Muscle of arm (tissue), 14 donors: ENCODE data around the gene RNF227. TPM values are rescaled to one million over a fixed set of nuclear protein-coding genes. Genes with fewer than 3 reads are reported as not detected.
"Not testable (repeated sequence)": the region's sequence is repeated elsewhere in the genome, so short reads cannot be mapped to it uniquely, and the experiment has no call there.

Source experiments
- DNase-seq: peaks from one replicate; pipeline ENCODE4 v3.0.0-alpha.2; 2013
- long read RNA-seq, 11 donors: transcript quantifications; one replicate each; lab custom pipeline, GENCODE V29; 2026
- polyA plus RNA-seq, 12 donors: library from polyadenylated mRNA; unstranded; fragments of 120-200 nt; gene quantifications; one replicate each; pipeline ENCODE4 v1.2.1, GENCODE V29; 2013; ENCODE audit not compliant: insufficient read length in 12 of 12

Gene RNF227
- 1 to 10 TPM in 10 of 12 donors, not detected in 2; 2.4 to 4.8 (median 3.0) TPM for polyA plus RNA-seq
- long read RNA-seq, donor 1, transcript RNF227-202 (1 exons, 2,618 nt), result major isoform, 5 of 6 reads
- long read RNA-seq, donor 1, partial matches to known transcripts, result 0 of 6 reads
- long read RNA-seq, donor 1, other reads (novel, unspliced or antisense), result 0 of 6 reads
- long read RNA-seq, donor 2, partial matches to known transcripts, result 0 of 4 reads
- long read RNA-seq, donor 2, other reads (novel, unspliced or antisense), result 0 of 4 reads
- long read RNA-seq, donor 3, transcript RNF227-202 (1 exons, 2,618 nt), result major isoform, 5 of 7 reads
- long read RNA-seq, donor 3, partial matches to known transcripts, result 0 of 7 reads
- long read RNA-seq, donor 3, other reads (novel, unspliced or antisense), result 0 of 7 reads
- long read RNA-seq, donor 4, partial matches to known transcripts, result 0 of 3 reads
- long read RNA-seq, donor 4, other reads (novel, unspliced or antisense), result 0 of 3 reads
- long read RNA-seq, donor 5, partial matches to known transcripts, result 0 of 6 reads
- long read RNA-seq, donor 5, other reads (novel, unspliced or antisense), result 0 of 6 reads
- long read RNA-seq, donor 6, partial matches to known transcripts, result 0 of 2 reads
- long read RNA-seq, donor 6, other reads (novel, unspliced or antisense), result 0 of 2 reads
- long read RNA-seq, donor 7, partial matches to known transcripts, result 0 of 5 reads
- long read RNA-seq, donor 7, other reads (novel, unspliced or antisense), result 0 of 5 reads
- long read RNA-seq, donor 8, transcript RNF227-202 (1 exons, 2,618 nt), result major isoform, 9 of 9 reads
- long read RNA-seq, donor 8, partial matches to known transcripts, result 0 of 9 reads
- long read RNA-seq, donor 8, other reads (novel, unspliced or antisense), result 0 of 9 reads
- long read RNA-seq, donor 9, partial matches to known transcripts, result 0 of 2 reads
- long read RNA-seq, donor 9, other reads (novel, unspliced or antisense), result 0 of 2 reads
- long read RNA-seq, donor 10, partial matches to known transcripts, result 0 of 4 reads
- long read RNA-seq, donor 10, other reads (novel, unspliced or antisense), result 0 of 4 reads
- long read RNA-seq, donor 11, partial matches to known transcripts, result 0 of 5 reads
- long read RNA-seq, donor 11, other reads (novel, unspliced or antisense), result 0 of 5 reads

DNA sequence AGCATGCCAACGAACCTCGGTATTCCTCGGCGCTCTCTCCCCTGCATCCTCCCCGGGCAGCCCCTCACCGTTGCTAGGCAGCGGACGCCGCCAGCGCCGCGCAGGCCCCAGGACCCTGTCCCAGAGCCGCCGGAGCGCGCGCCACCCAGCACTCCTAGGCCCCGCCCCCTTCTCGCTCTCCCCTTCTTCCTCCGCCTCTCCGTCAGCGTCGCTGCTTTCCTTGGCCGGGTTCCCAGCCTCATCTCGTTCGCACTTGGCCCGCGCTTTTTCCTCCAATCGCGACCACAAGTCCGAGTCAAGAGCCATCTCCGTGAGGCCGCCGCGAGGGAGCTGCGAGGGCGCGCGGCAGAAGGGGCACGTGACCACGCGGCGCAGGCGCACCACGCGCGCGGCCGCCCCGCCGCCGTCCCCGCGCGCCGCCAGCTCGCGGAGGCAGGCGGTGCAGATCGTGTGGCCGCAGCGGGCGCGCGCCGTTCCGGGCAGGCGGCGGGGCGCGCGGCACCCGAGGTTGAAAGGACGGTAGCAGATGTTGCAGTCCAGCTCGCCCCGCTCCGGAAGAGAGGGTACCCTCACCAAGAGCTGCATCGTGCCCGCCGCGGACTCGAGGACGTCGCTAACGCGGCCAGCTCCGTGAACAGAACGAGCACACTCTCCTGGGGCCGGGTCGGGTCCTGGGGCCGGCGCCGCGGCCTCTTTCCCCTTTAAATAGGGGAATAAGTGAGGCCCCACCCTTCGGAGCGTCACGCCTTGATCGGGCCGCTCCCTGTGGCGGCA lies at the start of gene RNF227:
Gene RNF227 (minus strand): TSS at position 679 of the 774 bp plus-strand sequence. CDS start 94 bp downstream, at position 585.
- DNase-seq, result peak; percentile 98

DNA sequence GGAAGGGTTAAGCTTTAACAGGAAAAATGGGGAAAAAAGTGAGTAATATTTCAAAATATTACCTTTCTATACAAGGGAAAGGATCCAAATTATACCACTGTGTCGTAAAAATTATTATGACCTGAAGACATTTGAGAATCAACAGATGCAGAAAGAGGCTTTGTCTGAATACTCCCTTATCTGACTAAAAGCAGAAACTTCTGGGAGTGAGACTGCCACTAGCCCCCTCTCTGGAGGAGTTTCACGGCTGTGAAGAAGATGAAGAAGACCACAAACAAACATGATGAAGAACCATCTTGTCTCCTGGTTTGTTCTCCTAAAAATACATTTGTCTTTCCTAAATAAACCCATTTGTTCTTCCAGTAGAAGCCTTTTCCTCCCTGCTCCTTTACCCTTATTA lies 45.3 kb upstream of the RNF227 start:
- DNase-seq, result no peak

DNA sequence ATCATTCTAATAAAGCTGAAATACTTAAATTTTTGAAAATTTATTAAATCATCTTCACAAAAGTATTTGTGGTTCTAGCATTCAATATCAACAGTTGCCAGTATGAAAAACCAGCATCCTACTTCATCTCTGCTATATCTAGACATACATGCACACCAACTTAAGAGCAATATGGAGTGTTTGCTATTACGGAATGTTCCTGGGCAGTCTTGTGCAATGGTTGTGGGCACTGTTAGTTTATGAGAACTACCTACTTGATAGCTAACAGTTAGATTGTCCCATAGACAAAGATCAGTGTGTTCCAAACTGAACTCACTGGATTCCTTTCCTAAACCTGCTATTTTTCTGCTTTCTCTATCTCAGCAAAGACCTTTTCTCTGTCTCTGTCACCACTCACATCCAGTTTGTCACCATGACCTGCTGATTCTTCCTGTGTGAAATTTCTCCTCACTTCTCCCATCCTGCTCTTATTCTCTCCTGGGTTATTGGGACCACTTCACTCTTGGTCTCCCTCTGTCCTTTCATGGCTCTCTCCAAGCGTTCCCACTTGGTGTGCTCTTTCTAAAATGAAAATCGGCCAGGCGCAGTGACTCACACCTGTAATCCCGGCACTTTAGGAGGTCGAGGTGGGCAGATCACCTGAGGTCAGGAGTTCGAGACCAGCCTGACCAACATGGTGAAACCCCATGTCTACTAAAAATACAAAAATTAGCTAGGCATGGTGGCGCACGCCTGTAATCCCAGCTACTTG lies 43.6 kb upstream of the RNF227 start:
- DNase-seq, result no peak

DNA sequence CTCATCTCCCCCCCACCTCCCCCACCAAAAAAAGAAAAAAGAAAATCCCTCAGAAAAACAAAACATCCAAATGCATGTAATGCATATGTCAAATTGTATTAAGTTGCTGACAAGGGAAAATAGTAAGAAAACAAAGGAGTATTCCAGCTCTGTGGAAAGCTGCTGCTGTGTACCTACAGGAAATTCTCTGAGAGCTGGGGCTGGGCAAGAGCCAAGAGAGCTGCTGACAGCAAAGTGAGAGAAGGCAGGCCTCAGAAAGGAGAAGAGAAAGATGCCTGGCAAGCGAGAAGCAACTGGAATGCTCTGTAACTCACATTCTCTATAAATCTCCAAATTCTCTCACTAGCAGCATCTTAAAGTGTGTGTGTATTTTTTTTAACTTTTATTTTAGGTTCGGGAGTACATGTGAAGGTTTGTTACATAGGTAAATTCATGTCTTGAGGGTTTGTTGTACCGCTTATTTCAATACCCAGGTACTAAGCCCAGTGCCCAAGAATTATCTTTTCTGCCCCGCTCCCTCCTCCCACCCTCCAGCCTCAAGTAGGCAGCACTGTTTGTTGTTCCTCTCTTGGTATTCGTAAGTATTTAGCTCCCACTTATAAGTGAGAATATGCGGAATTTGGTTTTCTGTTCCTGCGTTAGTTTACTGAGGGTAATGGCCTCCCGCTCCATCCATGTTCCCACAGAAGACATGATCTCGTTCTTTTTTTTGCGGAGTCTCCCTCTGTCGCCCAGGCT lies 40.3 kb upstream of the RNF227 start:
- DNase-seq, result peak; percentile 25

DNA sequence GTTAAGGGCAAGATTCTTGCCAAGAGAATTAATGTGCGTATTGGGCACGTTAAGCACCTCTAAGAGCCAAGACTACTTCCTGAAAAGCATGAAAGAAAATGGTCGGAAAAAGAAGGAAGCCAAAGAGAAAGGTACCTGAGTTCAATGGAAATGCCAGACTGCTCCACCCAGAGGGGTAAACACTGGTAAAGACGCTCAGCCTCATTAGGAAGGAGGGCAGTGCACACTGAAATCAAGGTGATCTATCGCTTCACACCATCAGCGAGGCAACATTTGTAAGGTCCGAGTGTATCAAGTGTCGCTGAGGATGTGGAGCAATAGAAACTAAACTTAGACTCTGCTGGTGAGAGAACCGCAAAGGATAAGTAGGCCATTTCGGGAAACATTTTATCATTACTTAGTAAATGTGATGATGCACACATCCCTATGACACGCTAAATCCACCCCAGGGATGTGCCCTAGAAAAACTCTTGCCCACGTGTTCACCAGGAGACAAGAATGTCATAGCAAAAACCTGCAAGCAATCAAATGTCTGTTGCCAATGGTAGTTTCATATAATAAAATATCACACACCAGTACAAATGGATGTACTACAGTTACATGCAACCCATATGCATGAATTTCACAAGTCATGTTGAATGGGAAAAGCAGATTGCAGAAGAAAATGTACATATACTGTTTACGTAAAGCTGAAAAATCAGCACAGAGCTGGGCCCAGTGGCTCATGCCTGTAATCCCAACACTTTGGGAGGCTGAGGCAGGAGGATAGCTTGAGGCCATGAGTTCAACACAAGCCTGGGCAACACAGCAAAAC lies 39.5 kb upstream of the RNF227 start:
- DNase-seq, result no peak

DNA sequence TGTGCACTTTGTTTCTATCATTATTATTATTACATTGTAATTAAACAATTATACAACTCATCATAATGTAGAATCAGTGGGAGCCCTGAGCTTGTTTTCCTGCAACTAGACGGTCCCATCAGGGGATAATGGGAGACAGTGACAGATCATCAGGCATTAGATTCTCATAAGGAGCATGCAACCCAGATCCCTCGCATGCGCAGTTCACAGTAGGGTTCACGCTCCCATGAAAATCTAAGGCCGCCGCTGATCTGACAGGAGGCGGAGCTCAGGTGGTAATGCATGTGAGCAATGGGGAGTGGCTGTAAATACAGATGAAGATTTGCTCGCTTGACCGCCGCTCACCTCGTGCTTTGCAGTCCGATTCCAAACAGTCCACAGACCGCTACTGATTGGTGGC lies 37.2 kb upstream of the RNF227 start:
- DNase-seq, result not testable (repeated sequence)

DNA sequence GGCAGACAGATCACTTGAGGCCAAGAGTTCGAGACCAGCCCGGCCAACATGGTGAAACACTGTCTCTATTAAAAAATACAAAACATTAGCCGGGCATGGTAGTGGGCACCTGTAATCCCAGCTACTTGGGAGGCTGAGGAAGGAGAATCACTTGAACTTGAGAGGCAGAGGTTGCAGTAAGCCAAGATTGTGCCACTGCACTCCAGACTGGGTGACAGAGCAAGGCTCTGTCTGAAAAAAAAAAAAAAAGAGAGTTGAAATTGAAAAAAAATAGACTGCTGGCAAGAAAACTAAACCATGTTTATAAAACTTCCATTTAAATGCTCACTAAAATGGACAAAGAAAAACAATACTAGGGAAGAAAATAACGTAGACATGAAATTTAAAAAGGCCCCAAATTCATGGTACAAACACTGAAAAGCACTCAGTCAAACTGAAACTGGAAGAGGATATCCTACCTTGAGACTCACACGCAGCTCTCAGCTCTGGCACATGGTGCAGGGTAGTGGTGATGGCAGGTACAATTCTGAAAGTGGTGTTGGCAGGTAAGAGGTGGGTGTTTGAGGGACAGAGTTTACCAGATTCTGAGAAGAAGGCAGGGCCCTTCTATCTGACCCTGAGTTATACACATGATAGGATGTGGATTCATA lies 35.2 kb upstream of the RNF227 start:
- DNase-seq, result no peak

DNA sequence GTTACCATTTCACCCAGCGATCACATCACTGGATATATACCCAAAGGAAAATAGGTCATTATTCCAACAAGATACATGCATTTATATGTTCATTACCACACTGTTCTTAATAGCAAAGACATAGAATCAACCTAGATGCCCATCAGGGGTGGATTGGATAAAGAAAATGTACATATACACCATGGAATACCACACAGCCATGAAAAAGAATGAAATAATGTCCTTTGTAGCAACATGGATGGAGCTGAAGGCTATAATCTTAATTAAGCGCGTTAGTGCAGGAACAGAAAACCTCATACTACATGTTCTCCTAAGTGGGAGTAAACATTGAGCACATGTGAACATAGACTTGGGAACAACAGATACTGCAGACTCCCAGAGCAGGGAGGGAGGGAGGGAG lies 34.5 kb upstream of the RNF227 start:
- no peak for DNase-seq

DNA sequence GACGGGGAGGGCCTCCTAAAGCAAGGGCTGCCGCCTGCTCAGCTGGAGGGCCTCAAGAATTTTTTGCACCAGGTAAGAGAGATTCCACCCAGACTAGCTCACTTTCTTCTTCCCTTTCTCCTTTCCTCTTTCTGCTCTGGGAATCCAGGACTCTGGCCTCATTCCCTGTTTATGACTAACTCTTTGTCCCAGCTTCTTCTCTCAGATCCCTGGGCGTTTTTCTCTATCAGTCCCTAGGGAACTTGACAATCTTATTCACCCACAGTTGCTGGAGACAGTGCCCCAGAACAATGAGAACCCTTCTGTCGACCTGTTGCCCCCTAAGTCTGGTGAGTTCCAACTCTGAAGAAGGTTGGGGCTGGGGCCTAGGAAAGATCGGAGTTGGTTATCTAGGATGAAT lies 31.6 kb upstream of the RNF227 start:
- DNase-seq, result no peak

DNA sequence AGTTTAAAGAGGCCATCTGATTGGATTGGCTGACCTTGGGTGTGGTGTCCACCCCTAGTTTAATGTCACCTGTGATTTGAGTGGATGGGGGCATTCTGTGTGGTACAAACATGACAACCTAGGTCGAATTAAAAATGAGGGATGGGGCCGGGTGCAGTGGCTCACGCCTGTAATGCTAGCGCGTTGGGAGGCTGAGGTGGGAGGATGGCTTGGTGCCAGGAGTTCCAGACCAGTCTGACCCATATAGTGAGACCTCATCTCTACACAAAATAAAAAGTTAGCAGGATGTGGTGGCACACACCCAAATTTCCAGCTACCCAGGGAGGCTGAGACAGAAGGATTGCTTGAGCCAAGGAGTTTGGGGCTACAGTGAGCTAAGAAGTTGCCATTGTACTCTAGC lies 30.4 kb upstream of the RNF227 start:
- no peak for DNase-seq

DNA sequence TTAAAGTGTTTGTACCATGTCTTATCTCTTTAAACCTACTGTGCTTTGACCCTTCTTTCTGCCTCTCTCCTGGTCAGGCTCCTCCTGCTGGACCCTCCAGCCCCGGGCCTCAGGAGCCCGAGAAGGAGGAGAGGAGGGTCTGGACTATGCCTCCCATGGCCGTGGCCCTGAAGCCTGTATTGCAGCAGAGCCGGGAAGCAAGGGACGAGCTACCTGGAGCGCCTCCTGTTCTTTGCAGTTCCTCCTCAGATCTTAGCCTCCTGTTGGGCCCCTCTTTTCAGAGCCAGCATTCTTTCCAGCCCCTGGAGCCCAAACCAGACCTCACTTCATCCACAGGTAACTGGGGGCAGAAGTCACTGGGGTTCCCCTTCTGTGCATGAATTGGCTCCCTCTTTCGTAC lies 29.6 kb upstream of the RNF227 start:
- no peak for DNase-seq

DNA sequence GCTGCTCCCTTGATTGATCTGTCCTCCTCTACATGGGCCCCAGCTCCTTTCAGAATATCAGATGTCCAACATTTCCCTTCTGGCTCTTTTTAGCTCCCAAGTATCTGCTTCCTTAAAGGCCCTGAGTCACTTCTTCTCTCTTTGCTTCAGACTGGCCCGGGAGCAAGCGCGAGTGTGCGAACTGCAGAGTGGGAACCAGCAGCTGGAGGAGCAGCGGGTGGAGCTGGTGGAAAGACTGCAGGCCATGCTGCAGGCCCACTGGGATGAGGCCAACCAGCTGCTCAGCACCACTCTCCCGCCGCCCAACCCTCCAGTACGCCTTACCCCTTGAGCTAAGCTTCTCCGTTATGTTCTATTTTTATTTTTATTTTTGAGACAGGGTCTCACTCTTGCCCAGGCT lies 28.2 kb upstream of the RNF227 start:
- DNase-seq, result no peak

DNA sequence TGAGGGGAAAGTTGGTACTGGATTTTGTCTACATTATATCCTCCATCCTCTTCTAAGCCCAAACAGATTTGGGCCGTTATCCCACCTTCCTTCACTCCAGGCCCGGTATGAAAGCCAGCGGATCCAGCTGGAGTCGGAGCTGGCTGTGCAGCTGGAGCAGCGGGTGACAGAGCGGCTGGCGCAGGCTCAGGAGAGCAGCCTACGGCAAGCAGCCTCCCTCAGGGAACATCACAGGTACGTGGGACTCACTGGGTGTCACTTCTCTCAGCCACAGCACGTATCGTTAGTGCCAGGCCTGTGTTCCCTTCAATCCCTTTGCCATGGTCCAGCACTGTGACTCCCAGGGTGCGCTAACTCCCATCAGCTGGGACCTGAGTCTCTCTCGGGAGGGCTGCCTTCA lies 27.2 kb upstream of the RNF227 start:
- DNase-seq, result no peak

DNA sequence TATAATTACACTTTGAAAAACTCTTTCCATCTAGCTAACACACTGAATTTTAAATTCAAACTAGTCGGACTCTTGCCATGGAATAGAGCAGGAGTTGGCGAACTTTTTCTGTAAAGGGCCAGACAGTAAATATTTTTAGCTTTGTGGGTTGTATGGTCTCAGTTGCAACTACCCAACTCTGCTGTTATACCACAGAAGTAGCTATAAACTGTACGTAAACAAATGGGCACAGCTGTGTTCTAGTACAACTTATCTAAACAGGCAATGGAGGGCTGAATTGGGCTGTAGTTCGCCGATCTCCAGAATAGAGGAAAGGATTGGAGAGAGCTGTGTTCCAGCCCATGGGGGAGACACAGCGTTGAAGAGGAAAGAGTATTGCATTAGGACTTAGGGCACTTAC lies 24.7 kb upstream of the RNF227 start:
- DNase-seq, result no peak

DNA sequence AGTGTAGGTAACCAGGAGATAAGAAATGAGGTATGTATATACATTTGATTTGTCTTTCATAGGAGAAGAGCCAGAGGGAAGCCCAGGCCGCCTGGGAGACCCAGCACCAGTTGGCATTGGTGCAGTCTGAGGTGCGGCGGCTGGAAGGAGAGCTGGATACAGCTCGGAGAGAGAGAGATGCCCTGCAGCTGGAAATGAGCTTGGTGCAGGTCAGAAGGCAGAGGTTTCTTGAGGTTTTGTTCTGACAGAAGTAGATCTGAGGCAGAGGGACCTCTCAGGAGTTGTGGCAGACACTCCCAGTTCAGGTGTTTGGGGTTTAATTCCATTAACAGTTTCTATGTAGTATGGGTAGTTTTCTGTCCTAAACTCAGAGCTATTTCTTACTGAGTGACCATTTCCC lies 23.9 kb upstream of the RNF227 start:
- no peak for DNase-seq

DNA sequence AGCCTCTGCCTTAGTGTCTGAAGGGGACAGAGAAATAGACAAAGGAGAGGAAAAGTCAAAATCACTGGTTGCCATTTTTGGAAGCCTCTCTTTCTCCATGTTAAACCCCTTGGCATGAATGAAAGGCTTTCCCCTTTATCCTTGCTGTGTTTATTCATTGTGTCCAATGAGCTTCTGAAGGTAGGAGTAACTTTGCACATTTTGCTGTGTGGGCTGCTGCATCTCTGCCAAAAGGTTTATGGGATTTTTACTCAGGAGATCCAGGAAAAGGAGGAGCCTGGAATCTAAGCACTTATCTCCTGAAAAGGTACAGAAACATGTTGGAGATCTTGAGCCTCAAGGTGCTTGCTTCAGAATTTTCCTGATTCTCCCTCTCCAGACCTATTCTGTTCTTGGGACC lies 19.8 kb upstream of the RNF227 start:
- no peak for DNase-seq

DNA sequence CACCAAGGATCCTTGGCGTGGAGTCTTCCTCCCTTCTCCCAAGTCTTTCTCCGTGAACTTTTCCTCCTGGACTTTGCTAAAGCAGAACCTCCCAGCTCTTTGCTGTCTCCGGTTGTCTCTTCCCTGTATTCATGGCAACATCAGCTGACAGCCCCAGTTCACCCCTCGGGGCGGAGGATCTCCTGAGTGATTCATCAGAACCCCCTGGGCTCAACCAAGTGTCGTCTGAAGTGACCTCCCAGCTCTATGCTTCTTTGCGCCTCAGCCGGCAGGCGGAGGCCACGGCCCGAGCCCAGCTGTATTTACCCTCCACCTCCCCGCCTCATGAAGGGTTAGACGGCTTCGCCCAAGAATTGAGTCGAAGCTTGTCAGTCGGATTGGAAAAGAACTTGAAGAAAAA lies 16.9 kb upstream of the RNF227 start:
- DNase-seq, result peak; percentile 26

DNA sequence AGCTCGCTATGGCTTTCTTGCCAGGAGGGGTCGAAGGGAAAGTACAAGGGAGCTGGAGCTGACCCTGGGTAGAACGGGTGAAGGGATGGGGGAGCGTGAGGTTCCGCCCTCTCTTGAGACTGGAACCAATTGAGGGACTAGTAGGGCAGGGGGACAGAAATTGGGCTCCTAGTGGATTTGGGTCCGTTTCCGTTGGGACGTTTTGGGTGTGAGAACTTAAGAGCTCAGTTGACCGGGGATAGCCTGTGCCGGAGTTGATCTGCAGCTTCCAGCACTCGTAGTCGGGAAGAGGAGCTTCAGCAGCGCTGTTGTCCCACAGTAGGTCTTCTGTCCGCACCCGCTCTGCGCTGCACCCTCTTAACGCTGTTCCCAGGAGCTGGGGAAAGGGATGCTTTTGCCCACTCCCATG lies 16.4 kb upstream of the RNF227 start:
- no peak for DNase-seq
